ENCODE measurements around the gene ANKDD1A. TPM values are rescaled to one million over a fixed set of nuclear protein-coding genes. Genes with fewer than 3 reads are reported as not detected.

The ANKDD1A gene
- total RNA-seq, 2 donors from 2014 or later, result 3.9 to 5.0 TPM

DNA sequence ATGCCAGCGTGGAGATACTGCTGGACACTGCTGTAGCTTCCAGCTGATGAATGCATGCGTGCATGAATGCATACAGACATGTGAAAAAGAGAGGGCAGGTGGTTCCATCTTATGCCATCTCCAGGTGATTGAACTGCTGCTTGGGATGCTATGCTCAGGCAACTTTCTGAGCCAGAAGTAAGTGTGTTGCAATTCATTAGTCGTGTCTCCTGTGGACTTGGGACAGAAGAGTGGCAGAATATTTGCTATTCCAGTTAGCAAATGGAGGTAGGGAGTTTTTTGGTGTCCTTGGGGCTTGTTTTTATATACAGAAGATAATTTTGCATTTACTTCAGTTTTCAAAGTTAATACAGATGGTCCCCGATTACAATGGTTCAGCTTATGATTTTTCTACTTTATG, 33.3 kb downstream of the ANKDD1A start:
- ATAC-seq (no peak), DNase-seq (no peak)

DNA sequence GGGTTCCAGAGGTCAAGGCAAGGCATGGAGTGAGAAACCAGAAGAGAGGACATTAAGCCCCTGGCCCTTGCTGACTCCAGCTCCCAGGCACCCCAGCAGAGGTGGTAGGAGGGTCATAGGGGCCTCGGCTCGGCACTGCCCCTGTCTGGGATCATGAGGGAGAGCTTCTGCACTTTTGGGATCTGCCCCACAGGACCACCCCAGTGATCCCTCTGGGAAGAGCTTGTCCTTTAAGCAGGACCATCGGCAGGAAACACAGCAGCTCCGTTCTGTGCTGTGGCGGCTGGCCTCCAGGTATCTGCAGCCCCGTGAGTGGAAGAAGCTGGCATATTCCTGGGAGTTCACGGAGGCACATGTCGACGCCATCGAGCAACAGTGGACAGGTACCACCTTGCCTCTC, 35.5 kb downstream of the ANKDD1A start:
- ATAC-seq (no peak), DNase-seq (no peak)
- intact Hi-C loops (cut with DNase I), result no loop called here

More for the DNA sequence above, 33.3 kb downstream of the ANKDD1A start:
- intact Hi-C loops (cut with DNase I), result no loop called here

DNA sequence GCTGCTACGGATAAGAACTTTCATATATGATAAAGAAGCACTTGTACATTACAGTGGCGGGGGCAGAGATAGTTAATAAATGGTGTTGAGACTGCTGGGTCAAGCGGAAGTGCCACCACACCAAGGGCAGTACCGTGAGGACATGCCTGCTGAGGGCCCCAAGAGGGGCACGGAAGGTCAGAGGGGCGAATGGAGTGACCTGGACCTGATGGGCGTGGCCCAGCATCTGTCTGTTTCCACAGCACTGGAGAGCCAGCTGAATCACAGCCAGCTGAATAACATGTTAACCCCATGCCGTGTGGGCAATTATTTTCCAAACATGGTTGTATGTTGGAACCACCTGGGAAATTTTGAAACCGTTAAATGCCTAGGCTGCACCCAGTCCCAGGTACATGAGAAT, 37.2 kb downstream of the ANKDD1A start:
- intact Hi-C loops (cut with DNase I), result no loop called here

DNA sequence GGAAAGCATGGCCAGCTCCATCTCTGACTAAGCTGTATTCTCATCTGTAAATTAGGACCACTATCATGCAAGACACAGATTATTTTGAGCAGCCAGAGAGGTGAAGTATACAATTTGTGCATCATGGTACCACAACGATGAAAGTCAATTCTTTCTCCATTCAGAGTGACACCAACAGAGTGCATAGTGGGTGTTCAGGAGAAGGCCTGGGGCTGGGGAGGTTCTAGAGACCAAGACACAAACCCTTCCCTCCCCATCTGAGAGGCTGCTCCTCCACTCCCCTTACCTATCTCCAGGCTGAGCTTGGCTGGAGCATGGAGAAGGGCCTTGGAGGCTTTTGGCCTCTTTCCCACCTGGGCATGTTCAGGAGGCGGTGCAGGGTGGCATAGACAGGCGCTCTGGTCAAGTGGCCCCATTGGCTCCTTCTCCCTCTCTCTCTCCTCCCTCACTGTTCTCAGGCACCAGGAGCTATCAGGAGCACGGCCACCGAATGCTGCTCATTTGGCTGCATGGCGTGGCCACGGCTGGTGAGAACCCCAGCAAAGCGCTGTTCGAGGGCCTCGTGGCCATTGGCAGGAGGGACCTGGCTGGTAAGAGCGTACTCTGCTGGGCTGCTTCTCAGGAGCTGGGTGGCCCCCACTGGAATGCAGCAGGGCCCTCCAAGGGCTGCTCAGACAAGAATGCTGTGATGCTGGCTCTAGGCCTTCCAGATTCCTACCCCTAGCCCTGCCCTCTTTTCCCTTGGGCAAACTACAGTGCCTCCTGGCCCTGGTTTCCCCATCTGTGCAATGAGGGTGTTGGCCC, 37.9 kb downstream of the ANKDD1A start:
- DNase-seq, result no peak
- intact Hi-C loops (cut with DNase I), result no loop called here
- peak in 1 of 2 donors; percentile 19 for ATAC-seq

More for the DNA sequence above, 37.2 kb downstream of the ANKDD1A start:
- no peak for ATAC-seq
- no peak for DNase-seq

DNA sequence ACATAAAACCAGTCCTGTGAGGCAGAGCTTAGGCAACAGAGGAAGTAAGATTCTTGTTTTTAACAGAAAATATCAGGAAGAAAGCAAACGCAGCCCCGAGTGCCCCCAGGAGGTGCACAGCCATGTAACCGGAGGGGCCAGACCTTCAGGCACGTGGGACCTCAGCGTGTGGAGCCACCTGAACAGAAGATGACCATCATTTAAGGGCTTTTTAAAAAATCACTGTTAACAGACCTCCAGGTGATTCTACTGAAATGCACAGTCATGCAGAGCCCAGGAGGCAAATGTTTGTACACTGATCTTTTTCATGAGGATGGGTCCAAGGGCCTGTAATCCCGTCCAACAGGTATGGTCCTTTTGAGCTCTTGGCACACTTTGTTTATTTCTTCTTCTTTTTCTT, 39.2 kb downstream of the ANKDD1A start:
- no peak for DNase-seq
- intact Hi-C loops (cut with DNase I), result no loop called here

DNA sequence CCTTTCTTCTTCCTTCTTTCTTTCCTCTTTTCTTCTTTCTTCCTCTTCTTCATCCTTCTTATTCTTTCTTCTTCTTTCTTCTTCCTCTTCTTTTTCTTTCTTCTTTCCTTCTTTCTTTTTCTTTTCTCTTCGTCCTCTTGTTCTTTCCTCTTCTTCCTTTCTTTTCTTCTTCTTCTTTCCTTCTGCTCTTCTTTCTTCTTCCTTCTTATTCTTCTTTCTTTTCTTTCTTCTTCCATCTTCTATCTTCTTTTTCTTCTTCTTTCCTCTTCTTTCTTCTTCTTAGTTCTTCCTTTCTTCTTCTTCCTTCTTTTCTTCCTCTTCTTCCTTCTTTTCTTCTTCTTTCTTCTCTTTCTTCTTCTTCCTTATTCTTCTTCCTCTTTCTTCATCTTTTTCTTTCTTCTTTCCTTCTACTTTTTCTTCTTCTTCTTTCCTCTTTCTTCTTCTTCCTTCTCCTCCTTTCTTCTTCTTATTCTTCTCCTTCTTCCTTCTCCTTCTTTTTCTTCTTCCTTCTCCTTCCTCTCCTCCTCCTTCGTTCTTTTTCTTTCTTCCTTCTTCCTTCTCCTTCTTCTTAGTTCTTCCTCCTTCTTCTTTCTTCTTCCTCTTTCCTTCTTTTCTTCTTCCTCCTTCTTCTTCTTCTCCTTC, 40.2 kb downstream of the ANKDD1A start:
- ATAC-seq (no peak), DNase-seq (no peak)
- intact Hi-C loops (cut with DNase I), result no loop called here

More for the DNA sequence above, 39.2 kb downstream of the ANKDD1A start:
- no peak for ATAC-seq

DNA sequence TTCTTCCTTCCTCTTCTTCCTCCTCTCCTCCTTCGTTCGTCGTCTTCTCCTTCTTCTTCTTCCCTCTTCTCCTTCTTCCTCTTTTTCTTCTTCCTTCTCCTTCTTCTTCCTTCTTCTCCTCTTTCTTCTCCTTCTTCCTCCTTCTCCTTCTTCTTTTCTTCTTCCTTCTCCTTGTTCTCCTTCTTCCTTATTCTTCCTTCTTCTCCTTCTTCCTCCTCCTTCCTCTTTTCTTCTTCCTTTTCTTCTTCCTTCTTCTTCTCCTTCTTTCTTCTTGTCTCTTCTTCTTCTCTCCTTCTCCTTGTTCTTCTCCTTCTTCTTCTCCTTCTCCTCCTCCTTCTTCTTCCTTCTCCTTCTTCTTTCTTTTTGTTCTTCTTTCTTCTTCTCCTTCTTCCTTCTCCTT, 42.7 kb downstream of the ANKDD1A start:
- ATAC-seq, result no peak
- intact Hi-C loops (cut with DNase I), result no loop called here
- DNase-seq, result no peak

DNA sequence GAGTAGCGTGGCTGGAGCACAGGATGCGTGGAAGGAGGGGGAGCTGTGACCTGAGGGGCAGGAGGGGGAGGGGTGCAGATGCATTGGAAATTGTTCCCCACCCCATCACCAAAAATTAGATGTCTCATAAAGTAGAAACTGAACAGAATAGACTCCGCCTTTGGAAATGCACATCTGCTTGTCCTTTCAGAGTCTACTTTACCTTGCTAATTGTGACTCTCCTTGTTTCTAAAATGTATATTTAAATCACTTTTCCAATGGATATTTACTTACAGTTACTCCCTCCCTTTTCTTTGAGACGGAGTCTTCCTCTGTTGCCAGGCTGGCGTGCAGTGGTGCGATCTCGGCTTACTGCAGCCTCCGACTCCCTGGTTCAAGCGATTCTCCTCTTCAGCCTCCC, 47.4 kb downstream of the ANKDD1A start:
- ATAC-seq, result no peak
- intact Hi-C loops (cut with DNase I), result no loop called here
- no peak for DNase-seq

DNA sequence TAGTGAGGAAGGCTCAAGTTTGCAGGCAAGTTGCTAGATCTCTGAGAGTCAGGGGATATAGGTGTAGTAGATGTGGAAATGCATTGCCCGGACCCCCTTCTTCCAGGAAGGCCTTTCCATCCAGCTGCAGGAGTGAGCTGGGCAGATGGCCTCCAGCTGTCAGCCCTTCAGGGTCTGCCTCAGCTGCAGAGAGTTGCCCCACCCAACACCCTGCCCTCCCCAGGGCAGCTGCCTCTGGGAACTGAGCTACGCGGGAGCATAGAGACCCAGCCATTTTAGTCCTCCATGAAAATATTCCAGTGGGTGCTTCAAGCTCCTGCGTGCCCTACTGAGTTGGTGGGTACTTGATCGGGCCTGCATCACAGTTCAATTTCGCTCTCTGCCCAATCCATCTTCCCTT, 48.5 kb downstream of the ANKDD1A start:
- DNase-seq (no peak), ATAC-seq (no peak)
- intact Hi-C loops (cut with DNase I), result no loop called here

DNA sequence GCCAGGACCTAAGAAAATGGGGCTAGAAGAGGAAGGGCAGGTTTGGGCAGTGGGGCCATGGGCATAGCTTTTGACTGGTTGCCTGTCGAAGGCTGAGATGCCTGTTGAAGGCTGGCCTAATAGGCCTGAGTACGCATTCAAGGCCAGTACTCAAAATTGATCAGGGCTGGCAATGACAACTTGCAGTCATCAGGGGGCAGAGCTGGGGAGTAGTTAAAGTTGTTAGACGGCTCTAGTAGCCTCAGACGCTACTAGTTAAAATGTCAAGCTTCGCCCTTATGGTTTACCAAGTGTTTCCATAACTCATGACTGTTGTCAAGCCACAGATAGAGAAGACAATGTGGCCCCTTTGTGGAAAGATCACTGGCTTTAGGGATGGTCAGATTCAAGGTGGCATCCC, 49.3 kb downstream of the ANKDD1A start:
- DNase-seq (no peak), ATAC-seq (no peak)
- intact Hi-C loops (cut with DNase I), result no loop called here

DNA sequence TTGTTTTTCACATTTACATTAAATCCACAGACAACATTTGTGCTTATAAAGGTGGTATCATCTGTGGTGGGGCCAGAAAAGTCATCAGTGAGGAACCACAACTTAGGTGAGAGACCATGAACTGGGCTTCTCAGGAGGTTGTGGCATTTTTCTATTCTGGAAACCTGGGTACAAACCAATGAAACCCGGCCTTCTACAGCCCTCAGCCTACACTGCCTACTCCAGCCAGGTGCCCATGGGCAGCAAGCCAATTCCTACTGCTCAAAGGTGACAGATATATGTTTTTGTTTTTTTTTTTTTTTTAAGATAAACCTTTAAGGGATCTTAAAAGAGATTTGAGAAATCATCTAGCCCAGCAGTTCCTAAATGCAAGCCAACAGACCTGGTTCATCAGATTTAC, 57.7 kb downstream of the ANKDD1A start:
- intact Hi-C loops (cut with DNase I), result no loop called here
- ATAC-seq, result no peak
- DNase-seq, result no peak

DNA sequence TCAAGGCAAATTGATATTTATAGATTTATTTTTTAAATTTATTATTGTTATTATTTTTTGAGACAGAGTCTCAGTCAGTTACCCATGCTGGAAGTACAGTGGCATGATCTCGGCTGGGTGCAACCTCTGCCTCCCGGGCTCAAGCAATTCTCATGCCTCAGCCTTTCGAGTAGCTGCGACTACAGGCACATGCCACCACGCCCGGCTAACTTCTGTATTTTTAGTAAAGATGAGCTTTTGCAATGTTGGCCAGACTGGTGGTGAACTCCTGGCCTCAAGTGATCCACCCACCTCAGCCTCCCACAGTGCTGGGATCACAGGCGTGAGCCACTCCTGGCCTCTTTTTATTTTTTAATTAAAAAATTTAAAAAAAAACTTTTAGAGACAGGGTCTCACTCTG, 59.0 kb downstream of the ANKDD1A start:
- ATAC-seq (no peak), DNase-seq (no peak)
- intact Hi-C loops (cut with DNase I), result no loop called here

DNA sequence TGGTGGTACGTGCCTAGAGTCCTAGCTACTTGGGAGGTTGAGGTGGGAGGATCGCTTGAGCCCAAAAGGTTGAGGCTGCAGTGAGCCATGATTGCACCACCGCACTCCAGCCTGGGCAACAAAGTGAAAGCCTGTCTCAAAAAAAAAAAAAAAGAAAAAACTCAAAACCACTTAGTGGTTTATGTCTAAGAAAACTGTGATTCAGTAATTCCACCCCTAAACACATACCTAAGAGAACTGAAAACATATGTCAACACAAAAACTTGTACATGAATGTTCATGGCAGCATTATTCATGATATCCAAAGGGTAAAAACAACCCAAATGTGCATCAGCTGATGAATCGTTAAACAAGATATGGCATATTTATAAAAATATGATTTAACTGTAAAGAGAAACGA, 63.7 kb downstream of the ANKDD1A start:
- intact Hi-C loops (cut with DNase I), result no loop called here
- no peak for DNase-seq

DNA sequence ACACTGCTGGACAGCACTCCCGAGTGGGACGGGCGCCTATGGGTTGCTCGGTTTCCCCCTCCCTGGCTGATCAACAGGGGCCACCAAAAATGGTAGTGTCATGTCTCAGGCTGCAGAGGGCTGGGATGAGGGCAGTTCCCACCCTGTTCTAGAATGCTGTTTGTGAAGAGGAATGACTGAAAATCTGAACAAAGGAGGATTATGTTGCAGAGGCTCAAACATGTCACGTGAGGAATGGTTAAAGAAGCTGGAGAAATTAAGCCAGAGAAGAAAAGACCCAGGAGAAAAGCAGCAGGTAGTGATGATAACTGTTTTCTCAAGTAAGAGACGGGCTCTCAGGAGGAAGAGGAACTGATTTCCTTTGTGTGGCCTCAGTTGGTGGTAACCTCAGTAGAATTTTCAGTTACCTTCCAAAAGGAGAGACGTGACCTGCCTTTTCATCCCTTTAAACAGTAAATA, 67.6 kb downstream of the ANKDD1A start:
- ATAC-seq, result no peak
- intact Hi-C loops (cut with DNase I), result no loop called here
- no peak for DNase-seq

More for the DNA sequence above, 63.7 kb downstream of the ANKDD1A start:
- no peak for ATAC-seq

DNA sequence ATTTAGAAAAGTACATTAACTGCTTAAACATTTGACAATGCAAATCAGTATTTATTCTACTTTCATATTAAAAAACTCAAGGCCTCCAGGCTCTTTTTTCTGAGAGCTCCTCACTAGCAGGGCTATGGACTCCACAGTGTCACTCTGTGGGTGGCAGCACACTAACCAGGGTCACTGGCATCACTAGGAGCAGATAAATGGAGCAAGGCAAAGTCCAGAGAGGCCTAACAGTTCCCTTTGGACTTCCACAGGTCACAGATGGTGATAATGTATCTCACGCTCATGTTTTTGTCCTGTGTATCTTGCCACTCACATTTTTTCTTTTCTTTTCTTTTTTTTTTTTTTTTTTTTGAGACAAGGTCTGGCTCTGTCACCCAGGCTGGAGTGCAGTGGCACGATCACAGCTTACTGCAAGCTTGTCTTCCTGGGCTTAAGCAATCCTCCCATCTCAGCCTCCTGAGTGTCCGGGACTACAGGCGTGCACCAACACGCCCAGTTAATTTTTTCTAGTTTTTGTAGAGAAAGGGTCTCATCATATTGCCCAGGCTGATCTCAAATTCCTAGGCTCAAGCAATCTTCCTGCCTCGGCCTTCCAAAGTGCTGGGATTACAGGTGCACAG, 70.2 kb downstream of the ANKDD1A start:
- intact Hi-C loops (cut with DNase I), result loop anchor here in 1 of 2 donors (10.0 kb wide), 1 partner anchor 137 kb away; the partner anchor contains the start of gene PLEKHO2
- DNase-seq, result no peak
- ATAC-seq, result no peak

DNA sequence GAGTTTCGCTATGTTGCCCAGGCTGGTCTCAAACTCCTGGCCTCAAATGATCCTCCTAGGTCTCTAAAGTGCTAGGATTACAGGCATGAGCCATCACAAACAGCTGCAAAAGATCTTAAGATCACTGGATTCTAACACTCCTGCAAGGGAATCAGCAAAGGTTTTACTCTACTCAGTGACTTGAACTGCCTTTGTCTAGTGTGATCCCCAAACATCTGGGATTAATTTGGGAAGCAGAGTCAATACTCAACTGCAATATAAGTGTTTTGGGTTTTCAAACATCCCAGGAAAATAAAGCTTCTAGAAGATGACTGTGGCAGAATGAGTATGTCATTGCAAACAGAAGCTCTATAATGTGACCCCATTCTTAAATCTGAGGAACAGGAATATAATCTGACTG, 70.8 kb downstream of the ANKDD1A start:
- no peak for DNase-seq
- no peak for ATAC-seq
- intact Hi-C loops (cut with DNase I), result loop anchor here in 1 of 2 donors (10.0 kb wide), 1 partner anchor 138 kb away; the partner anchor contains the start of gene PLEKHO2

DNA sequence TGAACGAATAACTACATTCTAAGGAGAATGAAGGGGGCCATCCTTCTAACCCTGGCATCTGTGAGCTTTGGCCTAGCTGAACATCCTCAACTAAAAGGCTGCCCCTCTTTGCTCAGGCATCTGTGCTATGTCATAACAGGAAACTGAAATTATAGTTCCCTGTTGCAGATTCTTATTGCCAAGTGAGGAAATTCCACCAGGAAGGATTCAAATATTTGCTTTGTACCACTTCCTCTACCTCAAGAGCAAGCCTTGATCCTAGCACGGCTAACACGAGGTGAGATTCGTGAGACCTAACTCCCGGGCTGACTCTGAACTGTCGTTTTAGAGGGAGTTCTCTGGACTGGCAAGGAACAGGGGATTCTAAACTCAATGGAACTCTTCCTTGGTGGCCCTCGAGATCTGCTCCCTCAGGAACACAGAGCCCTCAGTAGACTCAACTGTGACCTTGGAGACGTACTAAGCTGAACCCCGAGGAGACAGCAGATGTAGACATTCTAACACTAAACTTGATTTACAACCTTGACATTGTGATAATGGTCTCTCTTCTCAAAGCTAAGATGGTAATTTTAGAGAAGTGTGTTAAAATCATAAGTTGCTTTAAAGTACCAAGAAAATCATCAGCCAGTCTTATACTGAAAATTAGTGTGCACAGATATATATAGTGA, 73.8 kb downstream of the ANKDD1A start:
- DNase-seq (no peak), ATAC-seq (no peak)
- intact Hi-C loops (cut with DNase I), result loop anchor here in 1 of 2 donors (10.0 kb wide), 1 partner anchor 141 kb away; the partner anchor contains the start of gene PLEKHO2

DNA sequence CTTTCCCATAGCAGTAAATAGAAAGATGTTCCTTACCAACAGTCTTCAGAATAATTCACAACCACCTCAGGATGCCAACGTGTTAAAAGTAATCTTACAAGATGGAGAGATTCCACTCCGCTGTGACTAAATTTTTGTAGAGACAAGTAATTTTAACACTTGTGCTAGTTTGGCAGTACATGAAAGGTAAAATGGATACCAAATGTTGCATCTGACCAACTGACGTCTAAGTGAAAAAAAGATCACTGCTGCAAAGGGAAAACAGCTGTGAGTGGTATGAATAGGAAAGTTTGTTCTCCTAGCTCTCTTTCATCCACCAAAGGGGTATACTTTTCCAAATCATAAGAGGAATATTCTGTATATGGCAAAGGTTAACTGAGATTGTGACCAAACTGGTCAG, 75.4 kb downstream of the ANKDD1A start:
- no peak for DNase-seq
- no peak for ATAC-seq
- intact Hi-C loops (cut with DNase I), result loop anchor here in 1 of 2 donors (10.0 kb wide), 1 partner anchor 142 kb away; the partner anchor contains the start of gene PLEKHO2

DNA sequence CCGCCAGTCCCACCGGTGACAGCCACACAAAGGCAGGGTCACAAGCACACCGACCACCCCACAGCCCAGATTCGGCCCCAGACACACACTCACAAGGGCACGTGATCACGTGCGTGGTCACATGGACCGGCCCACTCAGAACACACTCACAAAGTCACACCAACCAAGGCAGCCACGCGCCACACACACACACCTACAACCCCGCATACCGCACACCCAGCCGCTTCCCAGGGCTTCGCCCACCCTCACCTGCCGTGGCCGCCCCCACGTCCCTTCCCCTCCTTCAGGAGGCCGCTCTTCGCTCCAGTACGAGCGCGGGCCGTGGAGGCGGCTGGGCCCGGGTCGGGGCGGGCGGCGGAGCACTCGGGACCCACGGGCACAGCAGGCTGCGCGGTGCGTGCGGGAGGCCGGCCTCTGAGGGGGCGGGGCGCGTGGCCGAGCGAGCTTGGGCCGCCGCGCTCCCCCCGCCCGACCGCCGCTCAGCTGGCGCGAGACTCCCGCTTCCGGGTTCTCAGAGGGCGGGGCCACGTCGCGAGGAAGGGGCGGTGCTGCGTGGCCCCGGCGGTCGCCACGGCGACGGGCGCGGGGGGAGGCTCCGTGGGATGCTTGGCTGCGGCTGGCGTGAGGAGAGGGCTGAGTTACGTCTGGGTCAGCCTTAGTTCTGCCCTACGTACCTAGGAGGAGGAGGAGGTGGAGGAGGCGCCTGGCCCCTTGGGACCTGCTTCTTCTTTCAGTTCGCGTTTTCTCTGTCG, 77.9 kb downstream of the ANKDD1A start, which contains the start of gene SPG21:
TSS of gene SPG21 (minus strand) at position 499 of the 752 bp plus-strand sequence. CDS start 6,345 bp downstream, outside the sequence.
- ATAC-seq (peak; percentile 97), DNase-seq (peak; percentile 94)
- intact Hi-C loops (cut with DNase I), result loop anchor here in 1 of 2 donors (10.0 kb wide), 1 partner anchor 145 kb away; the partner anchor contains the start of gene PLEKHO2
